T47D (cell line): ENCODE data around the gene KCNN3.

Source experiments
- DNase-seq, 2 experiments: peaks; one replicate each; pipeline versions ENCODE4 v3.0.0 to v3.0.0-alpha.2; 2011 to 2012; ENCODE audit warnings: low read depth in 1 of 2, low spot score in 1 of 2
- JUND ChIP-seq: IDR thresholded peaks from 2 replicates; pipeline ENCODE4 v1.6.1; 2012; ENCODE audit warnings: low read depth
- in situ Hi-C: cut with HindIII; loops from 2 replicates; pipeline ENCODE4 v1.10.0; 2016; ENCODE audit warnings: low sequenced_read_pairs, low pct_unique_long_range_greater_than_20kb

The KCNN3 gene

DNA sequence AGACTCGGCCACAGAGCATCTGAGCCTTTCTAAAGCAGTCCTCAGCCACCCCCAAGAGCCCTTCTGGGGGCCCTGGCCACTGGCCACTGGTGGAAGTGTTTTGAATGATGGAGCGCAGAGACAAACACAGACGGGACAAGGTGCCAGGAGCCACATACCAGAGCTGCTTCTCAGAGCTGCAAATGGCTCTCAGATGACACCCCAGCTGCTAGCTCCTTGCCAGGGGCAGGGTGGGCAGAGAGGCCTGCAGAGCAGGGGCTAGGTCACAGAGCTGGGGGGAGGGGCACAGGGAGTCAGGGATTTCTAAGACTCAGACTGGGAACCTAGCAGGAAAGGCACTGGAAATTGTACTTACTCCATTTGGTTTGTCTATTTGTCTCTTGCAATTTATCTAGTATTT lies 30.4 kb downstream of the KCNN3 start:
- TF ChIP-seq JUND = no peak
- DNase-seq = peak in 1 of 2 experiments; percentile 44
- in situ Hi-C loops = no loop called here

DNA sequence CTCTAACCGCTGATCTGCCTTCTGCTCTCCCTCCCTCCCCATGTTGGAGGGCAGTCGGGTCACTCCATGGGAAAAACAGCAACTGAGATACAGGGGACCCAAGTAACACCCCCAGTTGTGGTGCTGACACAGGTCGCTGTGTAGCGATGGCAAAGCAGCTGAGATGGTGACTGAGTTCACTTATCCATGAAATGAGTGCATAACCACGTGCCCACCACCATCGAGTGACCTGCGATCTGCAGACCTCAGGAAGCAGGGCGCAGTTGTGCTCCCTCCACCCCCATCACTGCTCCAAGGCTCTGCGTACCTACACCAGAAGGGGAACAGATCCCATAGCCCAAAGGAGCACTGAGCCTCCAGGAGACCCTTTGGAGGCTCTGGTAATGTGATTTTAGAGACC lies 31.1 kb downstream of the KCNN3 start:
- in situ Hi-C loops = no loop called here
- no peak for TF ChIP-seq JUND
- no peak for DNase-seq

DNA sequence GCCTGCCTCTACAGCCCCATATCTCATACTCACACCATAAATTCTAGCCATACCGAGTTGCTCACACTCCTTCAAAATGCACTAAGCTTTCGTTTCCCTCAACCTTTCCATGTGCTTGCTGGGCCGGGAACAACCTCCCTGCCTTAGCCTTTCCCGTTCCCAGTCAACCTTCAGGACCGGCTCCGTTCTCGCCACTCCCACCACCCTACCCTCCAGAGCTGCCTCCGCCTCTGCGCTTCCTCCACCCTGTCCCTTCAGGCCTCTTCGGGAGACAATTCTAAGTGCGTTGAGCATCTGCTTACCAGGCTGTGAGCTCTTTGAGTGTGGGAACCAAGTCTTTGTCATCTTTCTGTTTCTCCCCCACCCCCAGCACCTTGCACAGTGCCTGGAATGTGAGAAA lies 31.6 kb downstream of the KCNN3 start:
- DNase-seq = no peak
- in situ Hi-C loops = no loop called here
- TF ChIP-seq JUND = no peak

DNA sequence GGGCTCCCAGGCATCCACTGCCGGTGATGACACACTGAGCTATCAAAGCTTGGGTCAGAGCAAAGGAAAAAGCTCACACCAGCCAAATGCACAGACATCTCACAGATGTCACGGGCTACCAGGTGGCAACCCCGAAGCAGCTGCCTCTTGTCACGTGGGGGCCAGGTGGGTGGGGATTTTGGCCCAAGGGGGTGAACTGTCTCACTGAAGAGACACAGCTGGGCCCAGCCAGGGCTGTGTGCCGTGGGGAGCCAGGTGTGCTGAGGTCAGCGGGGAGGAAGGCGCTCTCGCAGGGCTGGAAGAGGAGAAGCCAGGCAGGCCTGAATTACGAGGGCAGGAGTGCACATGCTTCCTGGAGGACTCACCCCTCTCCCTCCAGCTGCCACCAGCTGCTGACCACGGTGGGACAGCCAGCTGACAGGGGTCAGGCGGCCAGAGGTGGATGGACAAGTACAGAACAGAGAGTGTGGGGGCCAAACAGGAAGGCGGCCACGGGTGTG lies 32.4 kb downstream of the KCNN3 start:
- TF ChIP-seq JUND = no peak
- in situ Hi-C loops = no loop called here
- DNase-seq = no peak

DNA sequence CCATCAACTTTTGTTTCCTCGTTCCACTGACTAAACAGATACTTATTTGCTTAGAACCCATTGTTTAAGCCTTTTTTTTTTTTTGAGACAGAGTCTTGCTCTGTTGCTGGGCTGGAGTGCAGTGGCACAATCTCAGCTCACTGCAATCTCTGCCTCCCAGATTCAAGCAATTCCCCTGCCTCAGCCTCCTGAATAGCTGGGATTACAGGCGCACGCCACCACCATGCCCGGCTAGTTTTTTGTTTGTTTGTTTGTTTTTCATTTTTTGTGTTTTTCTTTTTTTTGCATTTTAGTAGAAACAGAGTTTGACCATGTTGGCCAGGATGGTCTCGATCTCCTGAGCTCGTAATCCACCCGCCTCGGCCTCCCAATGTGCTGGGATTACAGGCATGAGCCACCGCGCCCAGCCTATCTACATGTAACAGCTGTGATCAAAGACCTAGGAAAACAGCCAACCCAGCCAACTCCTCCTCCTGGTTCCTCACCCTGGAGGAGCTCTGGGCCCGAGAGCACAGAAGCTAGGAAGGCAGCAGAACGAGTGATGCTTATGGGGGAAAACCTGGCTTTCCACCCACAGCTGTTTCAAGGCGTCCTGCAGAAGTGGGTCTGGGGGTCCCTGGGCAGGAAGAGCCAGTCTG lies 32.9 kb downstream of the KCNN3 start:
- no peak for TF ChIP-seq JUND
- in situ Hi-C loops = no loop called here
- DNase-seq = no peak

DNA sequence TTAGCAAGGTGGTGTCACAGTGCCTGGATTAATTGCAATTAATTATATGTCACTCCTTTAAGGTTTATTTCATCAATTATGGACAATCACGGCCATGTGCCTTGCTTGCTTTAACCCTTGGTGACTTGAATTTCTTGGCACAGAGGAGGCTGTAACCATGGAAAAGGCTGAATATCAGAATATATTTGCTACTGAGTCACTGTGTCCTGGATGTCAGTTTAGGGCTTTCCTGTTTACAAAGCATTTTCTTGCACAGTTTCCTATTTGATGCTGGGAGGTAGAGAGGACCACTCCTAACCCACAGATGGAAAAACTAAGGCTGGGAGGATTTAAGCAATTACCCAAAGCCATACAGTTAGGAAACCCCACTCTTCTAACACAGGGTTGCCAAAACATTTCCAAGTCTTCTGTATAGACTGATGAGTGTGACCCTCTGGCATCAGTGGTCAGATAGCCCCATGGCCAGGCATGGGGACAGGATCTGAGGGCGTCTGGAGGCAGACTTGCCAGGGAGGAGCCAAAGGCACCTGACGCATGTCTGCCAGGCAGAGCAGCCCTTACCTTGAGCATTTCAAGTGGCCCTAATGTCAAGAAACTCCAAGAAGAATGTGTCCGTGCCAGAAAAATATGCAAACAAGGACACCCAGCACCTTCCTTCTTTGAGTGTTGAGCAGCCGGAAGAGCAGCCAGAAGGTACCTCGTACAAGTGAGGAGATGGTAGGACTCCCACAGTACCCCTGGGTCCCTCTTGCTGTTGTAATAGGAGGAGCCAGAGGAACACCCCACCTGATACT lies 34.4 kb downstream of the KCNN3 start:
- no peak for TF ChIP-seq JUND
- in situ Hi-C loops = no loop called here
- DNase-seq = peak in 1 of 2 experiments; percentile 42

DNA sequence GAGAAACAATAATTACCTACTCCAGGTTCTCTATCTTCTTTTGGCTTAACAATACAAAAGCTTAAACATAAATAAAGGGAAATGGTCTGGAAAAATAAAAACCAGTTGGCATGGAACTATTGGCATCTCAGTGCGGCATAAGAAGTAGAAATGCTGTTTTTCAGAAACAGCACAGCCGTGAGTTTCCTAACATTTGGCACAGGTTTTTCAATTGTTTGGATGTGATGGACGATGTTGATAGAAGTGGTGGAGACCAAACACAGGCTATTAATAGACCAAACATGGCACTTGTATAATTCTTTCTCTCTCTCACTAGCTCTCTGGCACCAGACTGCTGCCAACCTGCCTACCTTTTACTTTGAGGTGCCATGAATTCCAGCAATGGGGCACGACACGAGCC lies 36.2 kb downstream of the KCNN3 start:
- no peak for TF ChIP-seq JUND
- in situ Hi-C loops = no loop called here
- DNase-seq = no peak

DNA sequence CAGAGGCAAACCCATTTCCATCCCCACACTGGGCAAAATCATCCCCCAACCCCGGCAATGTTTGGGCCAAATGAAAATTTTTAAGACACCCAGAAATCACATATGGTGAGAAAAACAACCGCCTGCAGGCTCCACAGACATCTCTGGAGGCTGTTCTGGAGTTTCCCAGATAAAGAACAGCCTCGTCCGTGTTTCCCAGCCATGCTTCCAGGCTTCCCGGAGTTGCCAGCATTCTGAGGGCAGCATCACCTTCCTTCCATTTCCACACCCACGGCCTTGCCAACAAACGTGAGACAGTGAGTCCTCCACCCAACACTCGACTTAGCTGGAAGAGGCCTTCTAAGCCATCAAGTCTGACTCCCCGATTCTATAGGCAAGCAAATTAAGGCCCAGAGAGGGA lies 36.9 kb downstream of the KCNN3 start:
- no peak for TF ChIP-seq JUND
- in situ Hi-C loops = no loop called here
- DNase-seq = no peak

DNA sequence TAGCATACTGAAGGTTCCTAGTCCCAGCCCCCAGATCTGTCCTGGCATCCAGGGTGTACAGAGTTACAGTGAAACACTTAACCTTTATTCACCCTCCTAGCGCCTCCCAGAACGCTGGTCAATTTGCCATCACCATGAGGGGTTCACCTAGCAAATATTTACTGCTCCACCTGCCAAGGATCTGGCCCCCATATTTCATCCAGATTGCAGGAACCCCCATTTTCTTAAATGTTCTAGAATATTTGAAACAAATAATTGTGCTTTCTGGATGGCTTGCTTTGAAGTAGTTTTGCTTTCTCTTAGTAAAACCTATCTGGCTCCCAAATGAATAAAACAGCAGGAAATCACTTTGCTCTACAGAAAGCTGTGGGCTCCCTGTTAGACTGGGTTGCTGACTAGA lies 37.7 kb downstream of the KCNN3 start:
- no peak for DNase-seq
- in situ Hi-C loops = no loop called here

DNA sequence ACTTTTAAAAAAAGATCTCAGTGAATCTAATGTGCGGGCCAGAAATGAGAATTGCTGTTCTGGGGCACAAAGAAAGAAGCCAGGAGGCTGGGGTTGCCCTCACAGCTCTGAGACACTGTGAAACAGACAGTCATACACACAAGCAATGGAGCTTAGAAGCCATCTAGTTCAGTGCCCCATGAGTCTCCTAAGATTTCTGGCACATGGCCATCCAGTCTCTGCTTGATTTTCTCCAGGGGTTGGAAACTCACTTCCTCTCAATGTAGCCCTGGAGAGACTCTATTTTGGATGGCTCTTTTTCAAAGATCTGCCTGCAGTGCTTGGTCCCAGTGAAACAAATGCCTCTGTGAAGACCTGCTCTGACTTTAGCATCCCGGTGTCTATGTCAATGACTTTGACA lies 38.6 kb downstream of the KCNN3 start:
- in situ Hi-C loops = no loop called here
- DNase-seq = no peak
- TF ChIP-seq JUND = no peak

More for the DNA sequence above, 37.7 kb downstream of the KCNN3 start:
- TF ChIP-seq JUND = no peak

DNA sequence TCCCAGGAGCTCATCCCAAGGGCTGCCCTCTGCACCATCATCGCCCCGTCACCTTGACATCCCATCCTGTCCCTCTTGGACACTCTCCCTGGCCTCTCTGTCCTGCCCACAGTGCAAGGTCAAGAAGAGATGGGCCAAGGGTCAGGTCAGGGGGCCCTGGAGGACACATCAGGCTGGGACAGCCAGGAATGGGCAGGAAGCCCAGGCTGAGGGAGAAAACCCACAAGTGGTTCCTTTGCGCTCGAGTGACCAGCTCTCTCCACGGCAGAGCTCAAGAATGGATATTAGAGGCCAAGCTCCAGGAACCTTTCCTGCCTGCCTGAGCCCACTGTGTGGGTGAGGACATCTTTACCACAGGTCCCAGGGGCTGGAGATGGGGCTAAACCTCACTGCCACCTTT lies 41.0 kb downstream of the KCNN3 start:
- in situ Hi-C loops = no loop called here
- no peak for DNase-seq
- no peak for TF ChIP-seq JUND

DNA sequence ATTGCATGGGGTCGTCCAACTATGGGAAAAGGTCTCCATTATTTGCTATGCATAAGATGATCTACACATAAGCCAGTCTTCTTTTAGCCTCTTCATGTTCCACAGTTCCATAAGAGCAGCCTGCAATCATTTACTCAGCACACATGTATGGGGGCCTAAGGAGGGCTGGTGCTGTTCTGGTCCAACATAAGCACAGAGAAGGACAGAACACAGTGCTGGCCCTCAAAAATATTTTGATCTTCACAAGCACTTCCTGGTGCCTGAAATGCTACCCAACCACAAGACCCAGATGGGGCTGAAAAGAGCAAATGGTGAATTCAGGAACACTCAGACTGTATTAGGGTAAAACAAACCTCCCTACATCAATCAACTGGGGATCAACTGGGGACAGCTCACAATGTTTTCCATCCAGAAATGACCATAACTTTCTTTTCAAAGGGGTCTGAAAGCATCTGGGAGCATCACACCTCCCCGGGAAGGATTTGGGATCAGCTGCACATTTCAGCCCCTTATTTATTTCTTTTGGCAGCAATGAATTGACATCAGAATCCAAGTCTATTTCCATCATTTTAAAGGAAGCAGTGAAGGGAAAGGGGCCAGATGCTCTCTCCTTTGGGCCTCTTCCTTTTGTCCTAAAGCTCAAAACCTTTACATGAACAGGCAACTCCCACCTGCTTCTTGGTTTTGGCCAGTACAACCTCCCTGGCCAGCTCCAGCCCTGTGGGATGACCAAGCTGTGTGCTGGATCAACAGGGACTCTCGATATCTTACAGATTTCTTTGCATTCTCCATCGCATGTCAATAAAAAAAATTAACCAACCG lies 45.7 kb downstream of the KCNN3 start:
- no peak for DNase-seq
- in situ Hi-C loops = no loop called here
- TF ChIP-seq JUND = no peak

DNA sequence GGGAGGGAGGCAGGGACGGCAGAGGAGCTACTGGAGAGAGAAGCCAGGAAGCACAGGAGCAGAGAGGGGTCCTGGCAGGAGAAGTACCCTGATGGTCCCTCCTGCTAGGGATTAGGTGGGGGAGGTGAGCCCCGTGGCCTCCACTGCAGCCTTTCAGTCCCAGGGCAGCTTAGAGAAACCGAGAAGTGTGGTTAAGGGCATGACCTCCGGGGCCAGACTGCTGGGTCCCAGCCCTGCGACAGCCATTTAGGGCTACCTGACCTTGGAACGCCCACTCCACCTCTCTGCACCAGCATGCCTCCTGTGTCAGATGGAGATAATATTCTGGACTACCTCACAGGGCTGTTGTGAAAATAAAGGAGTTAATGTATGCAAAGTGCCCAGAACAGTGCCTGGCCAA lies 47.4 kb downstream of the KCNN3 start:
- DNase-seq = no peak
- no peak for TF ChIP-seq JUND
- in situ Hi-C loops = no loop called here
